MCF 10A (cell line): ENCODE data around the gene STIM1. TPM values are rescaled to one million over a fixed set of nuclear protein-coding genes. Genes with fewer than 3 reads are reported as not detected.

Experiments
- BruUV-seq: library from RNA; stranded (reverse); fragments of 400-500 nt; replicated peaks from 2 replicates; lab custom pipeline; 2021; lab: Mats Ljungman, UMichigan
- CTCF ChIA-PET: fragments of 300-600 bp; sonication (Branson Sonifier 250); formaldehyde crosslinking; extraction: SDS; loops from one replicate; lab custom pipeline; 2021; ENCODE audit warnings: antibody characterized with exemption, inconsistent platforms; lab: Yijun Ruan, JAX
- POLR2A ChIA-PET: fragments of 300-600, 350-650 bp; sonication (Branson Sonifier 250); formaldehyde crosslinking; extraction: SDS; loops from one replicate; lab custom pipeline; 2020; ENCODE audit warnings: antibody characterized with exemption, inconsistent platforms; lab: Yijun Ruan, JAX
- DNase-seq: peaks from one replicate; pipeline ENCODE4 v3.0.0-alpha.2; 2018; ENCODE audit not compliant: unreplicated experiment
- H3K27ac Mint-ChIP-seq: one replicate; pipeline ENCODE4 v1.8.0; 2022; ENCODE audit warnings: mild to moderate bottlenecking, low read depth, mixed read lengths; ENCODE audit not compliant: unreplicated experiment
- H3K27me3 Mint-ChIP-seq: one replicate; pipeline ENCODE4 v1.8.0; 2022; ENCODE audit warnings: mixed read lengths; ENCODE audit not compliant: insufficient read depth, unreplicated experiment
- H3K36me3 Mint-ChIP-seq: one replicate; pipeline ENCODE4 v1.8.0; 2022; ENCODE audit warnings: mild to moderate bottlenecking, moderate library complexity, mixed read lengths; ENCODE audit not compliant: insufficient read depth, unreplicated experiment
- H3K4me1 Mint-ChIP-seq: one replicate; pipeline ENCODE4 v1.8.0; 2022; ENCODE audit warnings: mixed read lengths; ENCODE audit not compliant: insufficient read depth, unreplicated experiment
- H3K4me3 Mint-ChIP-seq: one replicate; pipeline ENCODE4 v1.8.0; 2022; ENCODE audit warnings: mild to moderate bottlenecking, moderate library complexity, mixed read lengths; ENCODE audit not compliant: unreplicated experiment
- H3K9me3 Mint-ChIP-seq: one replicate; pipeline ENCODE4 v1.8.0; 2022; ENCODE audit warnings: mixed read lengths; ENCODE audit not compliant: unreplicated experiment
- CTCF ChIP-seq: fragments of 200-600 bp; IDR thresholded peaks from one replicate; pipeline ENCODE4 v1.8.0; 2022; ENCODE audit warnings: antibody characterized with exemption, mild to moderate bottlenecking; ENCODE audit not compliant: unreplicated experiment
- intact Hi-C: fragments of 100-400 bp; cut with micrococcal nuclease; formaldehyde crosslinking; loops from 2 replicates; pipeline ENCODE4 v1.14.1; 2022
- total RNA-seq: library from RNA; stranded (reverse); gene quantifications from 2 replicates; pipeline ENCODE4 v1.2.3, GENCODE V29; 2022

The STIM1 gene
- total RNA-seq, 1 experiment from 2014 or later = 41.2 TPM

- no peaks in the 10 kb centered on the region for H3K9me3 Mint-ChIP-seq
- no peak for DNase-seq
- peaks cover 7% of the 10 kb centered on the region for H3K36me3 Mint-ChIP-seq
- H3K27me3 Mint-ChIP-seq = peaks cover under 1% of the 10 kb centered on the region
- CTCF ChIA-PET = interaction anchor here (0.5 to 20.5 kb wide), 55 partner anchors 8 to 684 kb away, joined by 3 to 1105 read pairs (median 7); partner anchors contain the start of genes PGAP2 and RHOG
- POLR2A ChIA-PET = interaction anchor here (0.7 to 3.0 kb wide), 18 partner anchors 11 to 242 kb away, joined by 3 to 57 read pairs (median 5); partner anchors contain the start of gene RHOG
- peak overlapping the region; percentile 99 for H3K4me3 Mint-ChIP-seq
- no peak for TF ChIP-seq CTCF
- intact Hi-C loops = loop anchor here (2.0 to 10.0 kb wide), 2 partner anchors 51 to 121 kb away; no protein-coding TSS in a partner anchor
- BruUV-seq = no TSS peak
- H3K27ac Mint-ChIP-seq = no peak overlapping the region
- H3K4me1 Mint-ChIP-seq = peaks cover 28% of the 10 kb centered on the region
Observed at GRCh38 chr11:3853899-3854659, 1.4 kb upstream of the STIM1 start.

- intact Hi-C loops = loop anchor here (2.0 to 10.0 kb wide), 2 partner anchors 50 to 120 kb away; no protein-coding TSS in a partner anchor
- Mint-ChIP-seq H3K27me3 (no peaks in the 10 kb centered on the region), H3K4me1 (peaks cover 30% of the 10 kb centered on the region), H3K9me3 (no peaks in the 10 kb centered on the region), H3K27ac (peak overlapping the region; percentile 87), H3K4me3 (peak overlapping the region; percentile 99), H3K36me3 (peaks cover 7% of the 10 kb centered on the region)
- no TSS peak for BruUV-seq
- no peak for TF ChIP-seq CTCF
- ChIA-PET CTCF (interaction anchor here (0.6 to 20.5 kb wide), 57 partner anchors 8 to 683 kb away, joined by 3 to 1105 read pairs (median 6); partner anchors contain the start of genes PGAP2 and RHOG), POLR2A (interaction anchor here (0.6 to 3.0 kb wide), 24 partner anchors 10 to 243 kb away, joined by 3 to 57 read pairs (median 4); partner anchors contain the start of gene RHOG)
- no peak for DNase-seq
Observed at GRCh38 chr11:3854660-3854976, 846 bp upstream of the STIM1 start.

GRCh38 chr11:3855808-3856491, 486 bp downstream of the STIM1 start:
- POLR2A ChIA-PET = interaction anchor here (0.7 to 3.0 kb wide), 24 partner anchors 9 to 247 kb away, joined by 3 to 57 read pairs (median 5); partner anchors contain the start of genes RHOG and RRM1
- Mint-ChIP-seq H3K4me1 (peaks cover 34% of the 10 kb centered on the region), H3K9me3 (no peaks in the 10 kb centered on the region), H3K27ac (peak overlapping the region; percentile 87), H3K27me3 (no peaks in the 10 kb centered on the region), H3K4me3 (peak overlapping the region; percentile 99), H3K36me3 (peaks cover 7% of the 10 kb centered on the region)
- DNase-seq = peak; percentile 45
- CTCF ChIA-PET = interaction anchor here (0.5 to 20.5 kb wide), 30 partner anchors 9 to 330 kb away, joined by 3 to 1105 read pairs (median 9); partner anchors contain the start of genes PGAP2 and RHOG
- no peak for TF ChIP-seq CTCF
- BruUV-seq = TSS peak; percentile 28
- intact Hi-C loops = loop anchor here (1.0 to 10.0 kb wide), 4 partner anchors 49 to 216 kb away; no protein-coding TSS in a partner anchor
